22Rv1 (cell line): ENCODE results near the gene SLC22A7.

Source experiments
- H3K27ac ChIP-seq: fragments of 450-650 bp; 2 replicates; pipeline ENCODE4 v1.5.1; 2017
- CTCF ChIP-seq: fragments of 450-650 bp; IDR thresholded peaks from 2 replicates; pipeline ENCODE4 v1.5.1; 2017; ENCODE audit warnings: mild to moderate bottlenecking
- ZFX ChIP-seq: fragments of 450-650 bp; IDR thresholded peaks from 2 replicates; pipeline ENCODE4 v1.6.1; 2017; ENCODE audit warnings: antibody characterized with exemption, borderline replicate concordance

Gene SLC22A7

DNA sequence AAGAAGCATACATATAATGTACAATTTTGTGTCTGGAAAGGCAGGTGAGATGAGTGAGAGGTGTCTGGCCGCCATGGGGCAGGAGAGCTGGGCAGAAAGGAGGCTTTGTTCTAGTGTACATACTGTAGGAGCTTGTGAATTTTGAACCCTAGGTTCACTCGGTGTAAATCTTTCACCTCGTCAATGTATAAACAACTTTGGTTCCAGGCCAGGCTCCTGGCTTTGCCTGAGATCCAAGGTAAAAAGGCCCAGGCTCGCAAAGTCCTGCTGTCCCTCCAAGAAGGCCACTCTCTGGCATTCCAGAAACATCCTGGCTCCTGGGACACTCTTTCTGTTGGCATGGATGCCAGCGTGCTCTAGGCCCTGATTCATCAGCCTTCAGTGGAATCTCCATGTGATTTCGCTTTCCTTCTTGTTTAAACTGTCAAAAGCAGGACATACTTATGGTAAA, 7.1 kb upstream of the SLC22A7 start:
- TF ChIP-seq CTCF (no peak), ZFX (no peak)
- H3K27ac ChIP-seq: no peak overlapping the region

DNA sequence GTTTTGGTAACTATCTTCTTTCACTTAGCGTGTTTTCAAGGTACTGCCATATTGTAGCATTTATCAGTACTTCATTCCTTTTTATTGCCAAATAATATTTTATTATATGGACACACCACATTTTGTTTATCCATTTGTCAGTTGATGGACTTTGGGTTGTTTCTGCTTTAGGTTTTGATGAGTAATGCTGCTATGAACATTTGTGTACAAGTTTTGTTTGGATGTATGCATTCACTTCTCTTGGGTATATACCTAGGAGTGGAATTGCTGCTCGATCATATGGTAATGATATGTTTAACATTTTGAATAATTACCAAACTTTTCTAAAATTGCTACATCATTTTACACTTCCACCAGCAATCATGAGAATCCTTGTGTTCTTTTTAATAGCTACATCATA, 6.4 kb upstream of the SLC22A7 start:
- no peak for TF ChIP-seq CTCF
- no peak for TF ChIP-seq ZFX
- H3K27ac ChIP-seq: no peak overlapping the region

- TF ChIP-seq CTCF (no peak), ZFX (no peak)
- no peak overlapping the region for H3K27ac ChIP-seq
Observed at GRCh38 chr6:43292341-43292740, 5.7 kb upstream of the SLC22A7 start.

- TF ChIP-seq CTCF (no peak), ZFX (no peak)
Observed at GRCh38 chr6:43292763-43293318, 5.2 kb upstream of the SLC22A7 start.

GRCh38 chr6:43293698-43294097, 4.4 kb upstream of the SLC22A7 start:
- TF ChIP-seq CTCF (no peak), ZFX (no peak)
- no peak overlapping the region for H3K27ac ChIP-seq

More at GRCh38 chr6:43292763-43293318, 5.2 kb upstream of the SLC22A7 start:
- H3K27ac ChIP-seq: no peak overlapping the region

- no peak overlapping the region for H3K27ac ChIP-seq
- TF ChIP-seq ZFX (no peak), CTCF (no peak)
Observed at GRCh38 chr6:43294536-43294935, 3.5 kb upstream of the SLC22A7 start.

- TF ChIP-seq ZFX: no peak
- TF ChIP-seq CTCF: no peak
- no peak overlapping the region for H3K27ac ChIP-seq
Observed at GRCh38 chr6:43295456-43295855, 2.6 kb upstream of the SLC22A7 start.
